ACC112 (cell line): ENCODE data around the gene DMRT3.

Experiments
- H2AFZ ChIP-seq: fragments of 200-600 bp; sonication (generic); one replicate; pipeline ENCODE4 v1.6.0; 2017; ENCODE audit warnings: antibody characterized with exemption, low read length; ENCODE audit not compliant: unreplicated experiment
- H3K27ac ChIP-seq: fragments of 200-600 bp; sonication (generic); 2 replicates; pipeline ENCODE4 v1.5.1; 2014; ENCODE audit warnings: low read depth, mild to moderate bottlenecking, antibody characterized with exemption, low read length, moderate library complexity
- H3K27me3 ChIP-seq: fragments of 200-600 bp; sonication (generic); 2 replicates; pipeline ENCODE4 v1.6.1; 2014; ENCODE audit warnings: mild to moderate bottlenecking, antibody characterized with exemption, low read length, moderate library complexity, mixed read lengths; ENCODE audit not compliant: insufficient read depth
- H3K36me3 ChIP-seq: fragments of 200-600 bp; sonication (generic); 2 replicates; pipeline ENCODE4 v1.6.1; 2016; ENCODE audit warnings: mild to moderate bottlenecking, antibody characterized with exemption, low read length, moderate library complexity, mixed read lengths; ENCODE audit not compliant: insufficient read depth
- H3K4me1 ChIP-seq: fragments of 200-600 bp; sonication (generic); one replicate; pipeline ENCODE4 v1.6.1; 2016; ENCODE audit warnings: low read length, mixed read lengths; ENCODE audit not compliant: insufficient read depth, unreplicated experiment, control insufficient read depth
- H3K4me3 ChIP-seq: fragments of 200-600 bp; sonication (generic); 2 replicates; pipeline ENCODE4 v1.5.1; 2014; ENCODE audit warnings: mild to moderate bottlenecking, low read depth, low read length
- H3K79me2 ChIP-seq: fragments of 200-600 bp; sonication (generic); one replicate; pipeline ENCODE4 v1.6.0; 2016; ENCODE audit warnings: low read length; ENCODE audit not compliant: control insufficient read depth, unreplicated experiment, insufficient read depth

DMRT3 gene

DNA sequence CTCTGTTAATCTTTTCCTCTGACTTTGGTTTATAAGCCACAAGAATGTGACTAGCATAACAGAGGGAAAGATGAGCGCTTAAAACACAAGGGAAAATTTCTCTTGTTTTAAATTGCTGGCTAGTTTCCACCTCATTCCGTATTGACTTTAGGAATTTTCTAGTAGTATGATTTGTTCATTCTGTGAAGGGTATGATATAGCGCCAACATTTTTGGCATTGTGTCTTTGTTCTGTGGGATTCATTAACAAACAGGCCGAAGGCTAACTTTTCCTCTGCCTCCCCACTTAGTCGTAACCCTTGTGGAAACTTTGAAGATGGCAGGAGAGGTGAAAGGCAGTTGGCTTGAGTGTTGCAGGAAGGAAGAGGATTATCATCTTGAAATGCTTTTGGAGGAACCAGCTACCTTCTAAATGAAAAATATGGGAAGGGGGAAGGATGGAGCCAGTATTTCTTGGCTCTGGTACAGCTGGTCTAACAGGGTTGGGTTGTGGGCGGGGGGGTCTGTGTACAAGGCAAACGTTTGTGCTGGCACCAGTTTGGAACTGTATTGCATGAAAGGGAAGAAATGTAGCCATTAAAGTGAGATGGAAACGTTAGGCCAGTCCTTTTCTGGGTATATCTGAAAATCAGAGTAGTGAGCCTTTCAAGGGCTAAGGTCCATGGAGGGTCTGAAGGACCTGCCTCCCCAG is 52.2 kb downstream of the DMRT3 start:
- Histone ChIP-seq H3K27me3 (no peaks in the 10 kb centered on the region), H3K4me1 (no peaks in the 10 kb centered on the region), H3K36me3 (no peaks in the 10 kb centered on the region), H3K79me2 (no peaks in the 10 kb centered on the region), H3K4me3 (no peak overlapping the region), H2AFZ (no peak overlapping the region), H3K27ac (no peak overlapping the region)

DNA sequence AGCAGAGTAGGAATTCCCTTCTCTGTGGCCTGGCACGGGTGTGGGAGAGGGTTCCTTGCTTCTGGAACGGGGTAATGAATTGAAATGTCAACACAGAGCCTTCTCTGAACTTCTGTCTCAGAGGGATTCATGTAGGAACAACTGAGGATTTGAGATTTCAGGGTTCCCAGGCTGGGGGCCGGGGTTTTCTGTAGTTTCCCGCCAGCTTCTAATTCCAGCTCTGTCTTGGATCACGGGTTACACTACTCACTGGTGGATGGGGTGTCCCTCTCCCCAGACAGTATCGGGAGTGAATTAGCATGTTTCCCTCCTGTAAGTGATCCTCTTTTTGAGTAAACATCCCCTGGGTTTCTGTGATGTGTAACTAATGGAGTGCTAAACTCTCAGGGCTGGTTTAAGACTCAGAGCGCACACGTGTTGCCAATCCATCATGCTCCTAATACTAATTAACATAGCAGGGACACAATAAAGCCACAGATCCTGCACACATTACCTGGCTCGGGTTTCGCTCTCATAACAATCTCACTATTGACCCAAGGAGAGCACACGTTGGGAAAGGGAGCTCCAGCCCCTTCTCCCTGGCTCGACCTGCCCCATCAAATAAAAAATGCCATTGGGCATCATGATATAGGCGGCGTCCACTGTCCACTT is 55.6 kb downstream of the DMRT3 start:
- no peak overlapping the region for H2AFZ ChIP-seq
- no peaks in the 10 kb centered on the region for H3K4me1 ChIP-seq
- no peak overlapping the region for H3K27ac ChIP-seq
- H3K4me3 ChIP-seq = no peak overlapping the region
- H3K36me3 ChIP-seq = no peaks in the 10 kb centered on the region
- H3K79me2 ChIP-seq = no peaks in the 10 kb centered on the region
- no peaks in the 10 kb centered on the region for H3K27me3 ChIP-seq

DNA sequence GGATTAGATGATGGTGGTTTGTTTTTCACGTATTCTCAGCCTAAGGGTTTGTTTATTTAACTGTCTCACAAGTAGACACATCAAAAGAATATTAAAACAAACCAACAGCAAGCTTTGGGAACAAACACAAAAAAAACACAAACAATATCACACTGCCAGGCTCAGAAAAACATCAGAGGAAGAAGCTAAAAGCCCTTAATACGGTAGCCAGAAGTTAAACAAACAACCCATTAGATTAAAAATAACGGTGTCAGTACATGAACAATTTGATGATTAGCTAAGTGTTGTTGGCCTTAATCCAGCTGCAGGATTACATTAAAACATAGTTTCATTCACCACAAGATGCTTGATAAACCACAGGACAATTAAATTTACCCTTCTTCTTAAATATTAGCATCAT is 57.8 kb downstream of the DMRT3 start:
- H3K27ac ChIP-seq = no peak overlapping the region
- no peaks in the 10 kb centered on the region for H3K36me3 ChIP-seq
- no peak overlapping the region for H3K4me3 ChIP-seq
- H3K4me1 ChIP-seq = no peaks in the 10 kb centered on the region
- no peak overlapping the region for H2AFZ ChIP-seq
- H3K27me3 ChIP-seq = no peaks in the 10 kb centered on the region
- H3K79me2 ChIP-seq = no peaks in the 10 kb centered on the region

DNA sequence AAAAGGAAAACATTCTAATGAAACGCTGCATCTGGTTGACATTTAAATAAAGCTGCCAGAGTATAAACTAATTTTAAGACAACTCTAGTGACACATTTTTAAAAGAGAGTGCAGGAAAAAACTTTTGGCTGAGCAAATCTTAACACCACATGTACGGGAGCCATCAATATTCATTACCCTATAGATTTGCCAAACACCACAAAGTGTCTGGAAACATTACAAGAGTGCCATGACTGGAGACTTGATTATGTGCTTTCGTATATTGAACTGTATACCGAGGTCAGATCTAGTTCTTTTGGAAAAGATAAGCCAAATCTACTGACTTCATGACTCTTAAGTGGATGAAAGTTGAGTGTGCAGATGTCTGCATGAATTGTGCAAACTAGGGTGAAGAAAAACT is 63.1 kb downstream of the DMRT3 start:
- no peaks in the 10 kb centered on the region for H3K36me3 ChIP-seq
- H2AFZ ChIP-seq = no peak overlapping the region
- no peaks in the 10 kb centered on the region for H3K79me2 ChIP-seq
- H3K27me3 ChIP-seq = peaks cover 35% of the 10 kb centered on the region
- no peak overlapping the region for H3K4me3 ChIP-seq
- no peaks in the 10 kb centered on the region for H3K4me1 ChIP-seq
- H3K27ac ChIP-seq = no peak overlapping the region
